Measurements from ENCODE around the gene CPNE4.

DNA sequence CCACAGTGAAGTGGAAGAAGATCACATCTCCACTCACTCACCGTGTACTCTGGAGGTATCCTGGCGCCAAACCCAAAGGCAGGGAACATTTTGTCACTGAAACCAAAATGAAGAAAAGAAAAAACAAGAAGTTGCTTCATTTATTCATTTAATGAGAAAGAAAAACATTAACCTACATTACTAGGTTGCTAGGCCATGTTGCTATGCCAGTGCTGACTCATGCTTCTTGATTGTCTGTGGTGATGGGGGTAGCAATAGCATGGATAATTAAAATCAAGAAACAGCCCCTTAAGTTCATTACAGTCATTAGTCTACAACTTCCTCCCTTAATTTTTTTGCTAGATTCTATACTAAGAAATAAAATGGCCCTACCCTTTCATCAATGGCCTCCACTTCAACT, 479.4 kb downstream of the CPNE4 start:
- no peak for TF ChIP-seq ZNF274 (IDR thresholded peaks at IDR 0.05; ENCODE audit: low read depth, low read length)
- no peak for TF ChIP-seq SUZ12 (IDR thresholded peaks at IDR 0.05; ENCODE audit: extremely low read depth, insufficient read depth, insufficient read length)
